Esophagus muscularis mucosa (tissue), 4 donors: ENCODE data around the gene DBNDD2. TPM values are rescaled to one million over a fixed set of nuclear protein-coding genes. Genes with fewer than 3 reads are reported as not detected.
A peak's percentile ranks its signal among the peaks of the same experiment; 100 is the strongest.

Source experiments
- DNase-seq: peaks from one replicate; pipeline ENCODE4 v3.0.0-alpha.2; 2017; ENCODE audit errors: extremely low spot score
- H3K27ac ChIP-seq, 4 donors: fragments of 200-600 bp; sonication (generic); replicated peaks in 1 of 4; 1 replicate in 3 of 4; 2 replicates in 1 of 4; pipeline ENCODE4 v1.5.1; 2016 to 2019; ENCODE audit warnings: mild to moderate bottlenecking in 1 of 4
- H3K27me3 ChIP-seq, 4 donors: fragments of 200-600 bp; sonication (generic); one replicate each; pipeline versions ENCODE4 v1.5.1 to v1.6.0; 2016 to 2019
- H3K36me3 ChIP-seq, 4 donors: fragments of 200-600 bp; sonication (generic); one replicate each; pipeline ENCODE4 v1.5.1; 2016 to 2019
- H3K4me1 ChIP-seq, 4 donors: fragments of 200-600 bp; sonication (generic); one replicate each; pipeline ENCODE4 v1.5.1; 2016 to 2019
- H3K4me3 ChIP-seq, 4 donors: fragments of 200-600 bp; sonication (generic); 1 replicate in 2 of 4; 2 replicates in 2 of 4; pipeline ENCODE4 v1.5.1; 2016 to 2019; ENCODE audit warnings: mild to moderate bottlenecking in 4 of 4, moderate library complexity in 1 of 4
- H3K9me3 ChIP-seq, 4 donors: fragments of 200-600 bp; sonication (generic); 1 replicate in 3 of 4; 2 replicates in 1 of 4; pipeline ENCODE4 v1.5.1; 2016 to 2019
- CTCF ChIP-seq, 3 experiments: fragments of 200-600 bp in 2 of 3; fragments of 450-650 bp in 1 of 3; sonication (generic) in 2 of 3; IDR thresholded peaks; one replicate each; pipeline ENCODE4 v1.5.1; 2017 to 2019; ENCODE audit warnings: antibody characterized with exemption in 3 of 3, mild to moderate bottlenecking in 2 of 3, moderate library complexity in 1 of 3
- EP300 ChIP-seq: sonication (generic); formaldehyde crosslinking; IDR thresholded peaks from one replicate; pipeline ENCODE4 v1.6.1; 2017; ENCODE audit warnings: antibody characterized with exemption
- POLR2A ChIP-seq: fragments of 450-650 bp; IDR thresholded peaks from one replicate; pipeline ENCODE4 v1.6.1; 2017; ENCODE audit warnings: antibody characterized with exemption, moderate library complexity, mild to moderate bottlenecking, low read depth
- POLR2AphosphoS5 ChIP-seq, 2 donors: sonication (generic); formaldehyde crosslinking; IDR thresholded peaks; one replicate each; pipeline ENCODE4 v1.6.1; 2017; ENCODE audit warnings: antibody characterized with exemption in 2 of 2
- WGBS: methylation state at CpG from one replicate; pipeline ENCODE4 v1.1.5; 2018; 5-methylcytosine and 5-hydroxymethylcytosine counted together
- intact Hi-C: fragments of 100-400 bp; cut with DNase I; formaldehyde crosslinking; loops from one replicate; pipeline ENCODE4 v1.15.1; 2023
- total RNA-seq, 4 donors: library from RNA; depleted of rRNA; stranded (reverse); fragments of >200 nt; gene quantifications; one replicate each; pipeline versions ENCODE4 v1.1.0 to v1.2.1, GENCODE V29; 2016

Gene DBNDD2
- total RNA-seq, 4 donors from 2014 or later, result 63.0 to 130 (median 109) TPM

- WGBS, result 68% methylated on average over 6 of the region's 6 CpGs
- intact Hi-C loops, result no loop called here
- DNase-seq, result no peak
- H3K27me3 ChIP-seq, result no peaks in the 10 kb centered on the region
- TF ChIP-seq POLR2AphosphoS5 (IDR thresholded peaks at IDR 0.05) (no peak), POLR2A (no peak), CTCF (IDR thresholded peaks at IDR 0.05) (no peak), EP300 (no peak)
- H3K4me1 ChIP-seq, result peaks cover 0 to 25% (median 16%) of the 10 kb centered on the region in 4 donors
- no peak overlapping the region for H3K4me3 ChIP-seq
- no peaks in the 10 kb centered on the region for H3K9me3 ChIP-seq
- H3K36me3 ChIP-seq, result no peaks in the 10 kb centered on the region
- peak overlapping the region in 1 of 4 donors; percentile 60 for H3K27ac ChIP-seq
Observed at GRCh38 chr20:45448270-45448669, 40.2 kb downstream of the DBNDD2 start.

- TF ChIP-seq POLR2AphosphoS5 (IDR thresholded peaks at IDR 0.05) (peak in 1 of 2 donors; percentile 56), CTCF (IDR thresholded peaks at IDR 0.05) (no peak), EP300 (peak; percentile 27)
- H3K27ac ChIP-seq, result peak overlapping the region in 3 of 4 donors; percentile 12 to 60 (median 41)
- no peaks in the 10 kb centered on the region for H3K36me3 ChIP-seq
- H3K9me3 ChIP-seq, result no peaks in the 10 kb centered on the region
- peaks cover 0 to 25% (median 16%) of the 10 kb centered on the region in 4 donors for H3K4me1 ChIP-seq
- H3K27me3 ChIP-seq, result no peaks in the 10 kb centered on the region
- intact Hi-C loops, result no loop called here
- WGBS, result 71% methylated on average over 3 of the region's 3 CpGs
- no peak for DNase-seq
- no peak overlapping the region for H3K4me3 ChIP-seq
Observed at GRCh38 chr20:45449528-45449927, 41.4 kb downstream of the DBNDD2 start.

GRCh38 chr20:45450097-45450818 lies 42.2 kb downstream of the DBNDD2 start:
- DNase-seq, result no peak
- intact Hi-C loops, result no loop called here
- Histone ChIP-seq H3K9me3 (no peaks in the 10 kb centered on the region), H3K4me1 (peaks cover 0 to 25% (median 16%) of the 10 kb centered on the region in 4 donors), H3K27ac (peak overlapping the region in 3 of 4 donors; percentile 12 to 55 (median 41)), H3K27me3 (no peaks in the 10 kb centered on the region), H3K4me3 (no peak overlapping the region), H3K36me3 (no peaks in the 10 kb centered on the region)
- WGBS, result 71% methylated on average over 5 of the region's 5 CpGs
- TF ChIP-seq POLR2AphosphoS5 (IDR thresholded peaks at IDR 0.05) (no peak), EP300 (no peak), POLR2A (no peak), CTCF (IDR thresholded peaks at IDR 0.05) (peak; percentile 33 to 61 (median 42))

GRCh38 chr20:45452238-45452637 lies 44.1 kb downstream of the DBNDD2 start:
- intact Hi-C loops, result no loop called here
- H3K27ac ChIP-seq, result no peak overlapping the region
- 74% methylated on average over 4 of the region's 4 CpGs for WGBS

More at GRCh38 chr20:45452238-45452637, 44.1 kb downstream of the DBNDD2 start:
- H3K27me3 ChIP-seq, result no peaks in the 10 kb centered on the region
- no peaks in the 10 kb centered on the region for H3K36me3 ChIP-seq
- H3K9me3 ChIP-seq, result no peaks in the 10 kb centered on the region
- DNase-seq, result no peak
- TF ChIP-seq CTCF (IDR thresholded peaks at IDR 0.05), result no peak
- TF ChIP-seq EP300, result no peak
- no peak for TF ChIP-seq POLR2AphosphoS5 (IDR thresholded peaks at IDR 0.05)
- TF ChIP-seq POLR2A, result no peak
- peaks cover 0 to 25% (median 16%) of the 10 kb centered on the region in 4 donors for H3K4me1 ChIP-seq
- H3K4me3 ChIP-seq, result no peak overlapping the region
